CD4-positive, alpha-beta T cell treated with Interleukin-12 subunit alpha and Interleukin-12 subunit beta, for 1 hour (primary cell): ENCODE results near the gene OR2V2.
"Not testable (repeated sequence)": the region's sequence is repeated elsewhere in the genome, so short reads cannot be mapped to it uniquely, and the experiment has no call there.

Experiments
- DNase-seq: peaks from one replicate; pipeline ENCODE4 v3.0.0-alpha.2; 2020

The OR2V2 gene, protein sequence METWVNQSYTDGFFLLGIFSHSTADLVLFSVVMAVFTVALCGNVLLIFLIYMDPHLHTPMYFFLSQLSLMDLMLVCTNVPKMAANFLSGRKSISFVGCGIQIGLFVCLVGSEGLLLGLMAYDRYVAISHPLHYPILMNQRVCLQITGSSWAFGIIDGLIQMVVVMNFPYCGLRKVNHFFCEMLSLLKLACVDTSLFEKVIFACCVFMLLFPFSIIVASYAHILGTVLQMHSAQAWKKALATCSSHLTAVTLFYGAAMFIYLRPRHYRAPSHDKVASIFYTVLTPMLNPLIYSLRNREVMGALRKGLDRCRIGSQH

DNA sequence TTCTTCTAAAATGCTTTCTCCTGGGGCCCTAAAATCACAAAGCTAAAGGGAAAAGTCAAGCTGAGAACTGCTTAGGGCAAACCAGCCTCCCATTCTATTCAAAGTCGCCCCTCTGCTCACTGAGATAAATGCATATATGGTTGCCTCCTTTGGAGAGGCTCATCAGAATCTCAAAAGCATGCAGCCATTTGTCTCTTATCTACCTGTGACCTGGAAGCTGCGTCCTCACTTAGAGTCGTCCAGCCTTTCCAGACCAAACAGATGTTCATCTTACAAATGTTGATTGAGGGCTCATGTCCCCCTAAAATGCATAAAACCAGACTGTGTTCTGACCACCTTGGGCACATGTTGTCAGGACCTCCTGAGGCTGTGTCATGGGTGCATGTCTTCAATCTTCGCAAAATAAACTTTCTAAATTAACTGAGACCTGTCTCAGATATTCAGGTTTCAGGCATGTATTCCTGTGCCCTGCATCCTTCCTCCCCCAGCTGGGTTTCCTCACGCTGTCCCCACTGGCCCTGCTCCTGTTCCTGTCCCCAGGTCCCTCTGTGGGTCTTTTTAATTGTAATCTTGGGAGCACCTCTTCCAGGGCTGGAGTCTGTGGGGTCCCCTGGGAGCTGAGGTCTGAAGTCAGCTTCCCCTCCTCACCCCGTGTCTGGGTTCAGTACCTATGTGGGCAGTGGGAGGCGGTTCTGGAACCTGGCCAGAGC lies at the start of gene OR2V2:
Gene OR2V2, plus strand, starts transcription at position 660 of the 710 bp plus-strand sequence. CDS start 7,357 bp downstream, outside the sequence.
- not testable (repeated sequence) for DNase-seq

DNA sequence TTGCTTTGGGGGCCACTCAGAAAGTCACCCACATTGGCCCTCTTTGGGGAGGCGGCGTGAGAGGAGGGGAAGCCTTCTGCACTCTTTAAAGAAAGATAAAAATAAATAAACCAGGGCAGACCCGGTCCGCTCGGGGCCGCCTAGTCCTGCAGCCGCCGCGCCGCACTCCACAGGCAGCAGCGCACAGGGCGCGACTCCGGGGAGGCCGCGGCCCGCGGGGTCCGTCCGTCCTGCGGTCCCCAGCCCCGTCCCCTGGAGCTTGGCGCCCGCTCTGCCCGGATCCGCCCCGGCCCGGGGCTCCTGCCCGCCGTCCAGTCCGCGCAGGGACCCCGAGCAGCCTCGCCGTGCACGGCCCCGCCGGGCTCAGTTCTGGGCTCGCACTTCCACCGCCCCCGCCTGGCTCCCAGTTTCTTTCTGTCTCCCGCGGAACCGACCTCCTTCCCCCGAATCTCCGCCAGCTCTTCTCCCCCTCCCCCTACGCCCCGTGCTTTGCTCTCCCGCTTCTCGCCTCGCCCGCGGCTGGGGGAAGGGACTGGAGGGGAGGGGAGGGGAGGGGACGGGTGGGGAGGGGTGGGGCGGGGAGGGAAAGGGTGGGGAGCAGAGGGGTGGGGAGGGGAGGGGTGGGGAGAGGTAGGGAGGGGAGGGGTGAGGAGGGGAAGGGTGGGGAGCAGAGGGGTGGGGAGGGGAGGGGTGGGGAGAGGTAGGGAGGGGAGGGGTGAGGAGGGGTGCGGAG lies 49.5 kb upstream of the OR2V2 start:
- not testable (repeated sequence) for DNase-seq

DNA sequence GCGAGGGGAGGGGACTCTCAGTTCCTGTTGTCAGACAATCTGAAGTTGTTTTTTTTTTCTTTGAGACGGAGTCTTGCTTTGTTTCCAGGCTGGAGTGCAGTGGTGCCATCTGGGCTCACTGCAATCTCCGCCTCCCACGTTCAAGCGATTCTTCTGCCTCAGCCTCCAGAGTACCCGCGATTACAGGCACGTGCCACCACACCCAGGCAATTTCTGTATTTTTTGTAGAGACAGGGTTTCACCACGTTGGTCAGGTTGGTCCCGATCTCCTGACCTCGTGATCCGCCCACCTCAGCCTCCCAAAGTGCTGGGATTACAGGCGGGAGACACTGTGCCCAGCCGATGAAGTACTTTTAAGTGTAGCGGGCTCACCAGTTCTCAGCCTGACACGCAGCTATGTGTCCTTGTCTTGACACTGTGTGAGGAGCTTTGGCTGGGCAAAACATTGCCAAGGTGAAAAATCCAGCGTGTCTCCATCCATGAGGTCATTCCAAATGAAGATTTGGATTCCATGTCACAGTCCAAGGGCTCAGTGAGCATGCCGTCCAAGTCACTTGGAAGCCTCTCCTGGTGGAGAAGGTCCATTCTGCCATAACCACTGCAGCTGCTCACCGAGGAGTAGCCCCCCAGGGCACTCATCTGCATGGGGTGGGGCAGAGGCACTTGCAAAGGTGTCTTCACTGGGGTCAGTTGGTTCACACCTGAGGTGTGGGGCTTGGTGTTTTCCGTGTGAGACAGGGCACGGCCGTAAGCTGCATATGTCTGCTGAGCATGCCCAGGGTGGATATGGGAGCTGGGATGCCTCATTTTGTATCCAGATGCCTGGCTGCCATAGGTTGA lies 48.4 kb upstream of the OR2V2 start:
- DNase-seq = no peak

DNA sequence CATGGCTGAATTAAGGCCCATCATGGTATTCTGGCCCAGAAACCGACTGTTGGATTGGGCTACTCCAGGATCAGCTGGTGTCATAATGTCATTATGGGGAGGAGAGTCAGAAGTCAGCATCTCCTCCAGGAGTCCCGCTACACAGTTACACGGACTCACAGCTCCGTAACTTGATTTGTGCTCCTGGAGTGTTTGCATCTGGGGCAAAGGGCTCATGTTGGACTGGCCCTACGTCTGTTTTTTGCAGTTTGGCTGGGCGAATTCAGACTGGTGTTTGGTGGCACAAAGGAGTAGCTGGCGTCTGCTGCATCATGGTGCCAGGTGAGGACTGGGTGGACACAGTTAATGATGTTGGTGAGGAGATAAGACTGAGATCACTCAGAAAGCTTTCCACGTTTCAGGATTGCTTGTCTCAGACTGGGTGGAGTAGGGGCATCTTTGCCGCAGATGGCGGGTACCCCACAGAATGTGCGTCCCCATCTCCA lies 47.7 kb upstream of the OR2V2 start:
- no peak for DNase-seq

DNA sequence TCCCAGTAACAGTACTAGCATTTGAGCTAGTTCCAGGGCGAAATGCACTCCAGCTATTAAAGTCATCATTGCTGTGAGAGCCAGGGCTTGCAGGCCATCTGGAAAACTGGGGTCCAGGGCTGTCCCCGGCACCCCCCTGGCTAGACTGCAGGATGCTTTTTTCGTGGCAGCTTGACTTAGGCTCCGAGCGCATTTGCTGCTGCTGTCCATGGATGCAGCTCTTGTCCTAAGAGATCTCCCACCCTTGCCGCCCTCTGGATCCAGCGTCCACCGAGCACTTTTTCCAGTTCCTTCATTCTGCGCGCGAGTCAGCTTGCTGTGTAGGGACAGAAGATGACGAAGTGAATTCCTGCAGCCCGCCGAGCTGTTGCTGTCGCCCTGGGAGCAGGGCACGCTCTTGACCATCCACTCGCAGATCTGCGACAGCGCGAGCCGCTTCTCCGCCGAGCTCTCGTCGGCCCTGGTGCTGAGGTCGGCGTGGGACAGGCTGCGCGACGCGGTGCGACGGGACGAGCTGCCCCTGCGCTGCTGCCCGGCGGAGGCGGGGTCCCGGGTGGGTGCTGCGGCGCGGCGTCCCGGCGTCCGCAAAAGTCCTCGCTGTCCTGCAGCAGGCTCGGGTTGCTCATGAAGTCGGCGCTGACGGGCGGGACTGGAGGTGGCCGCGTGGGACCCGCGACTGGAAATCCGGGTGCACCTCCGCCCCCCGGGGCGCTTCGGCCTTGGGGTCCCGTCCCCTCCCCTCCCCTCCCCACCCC lies 47.1 kb upstream of the OR2V2 start:
- no peak for DNase-seq

DNA sequence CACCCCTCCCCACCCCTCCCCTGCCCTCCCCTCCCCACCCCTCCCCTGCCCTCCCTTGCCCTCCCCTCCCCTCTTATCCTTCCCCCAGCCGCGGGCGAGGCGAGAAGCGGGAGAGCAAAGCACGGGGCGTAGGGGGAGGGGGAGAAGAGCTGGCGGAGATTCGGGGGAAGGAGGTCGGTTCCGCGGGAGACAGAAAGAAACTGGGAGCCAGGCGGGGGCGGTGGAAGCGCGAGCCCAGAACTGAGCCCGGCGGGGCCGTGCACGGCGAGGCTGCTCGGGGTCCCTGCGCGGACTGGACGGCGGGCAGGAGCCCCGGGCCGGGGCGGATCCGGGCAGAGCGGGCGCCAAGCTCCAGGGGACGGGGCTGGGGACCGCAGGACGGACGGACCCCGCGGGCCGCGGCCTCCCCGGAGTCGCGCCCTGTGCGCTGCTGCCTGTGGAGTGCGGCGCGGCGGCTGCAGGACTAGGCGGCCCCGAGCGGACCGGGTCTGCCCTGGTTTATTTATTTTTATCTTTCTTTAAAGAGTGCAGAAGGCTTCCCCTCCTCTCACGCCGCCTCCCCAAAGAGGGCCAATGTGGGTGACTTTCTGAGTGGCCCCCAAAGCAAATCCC lies 46.2 kb upstream of the OR2V2 start:
- not testable (repeated sequence) for DNase-seq

DNA sequence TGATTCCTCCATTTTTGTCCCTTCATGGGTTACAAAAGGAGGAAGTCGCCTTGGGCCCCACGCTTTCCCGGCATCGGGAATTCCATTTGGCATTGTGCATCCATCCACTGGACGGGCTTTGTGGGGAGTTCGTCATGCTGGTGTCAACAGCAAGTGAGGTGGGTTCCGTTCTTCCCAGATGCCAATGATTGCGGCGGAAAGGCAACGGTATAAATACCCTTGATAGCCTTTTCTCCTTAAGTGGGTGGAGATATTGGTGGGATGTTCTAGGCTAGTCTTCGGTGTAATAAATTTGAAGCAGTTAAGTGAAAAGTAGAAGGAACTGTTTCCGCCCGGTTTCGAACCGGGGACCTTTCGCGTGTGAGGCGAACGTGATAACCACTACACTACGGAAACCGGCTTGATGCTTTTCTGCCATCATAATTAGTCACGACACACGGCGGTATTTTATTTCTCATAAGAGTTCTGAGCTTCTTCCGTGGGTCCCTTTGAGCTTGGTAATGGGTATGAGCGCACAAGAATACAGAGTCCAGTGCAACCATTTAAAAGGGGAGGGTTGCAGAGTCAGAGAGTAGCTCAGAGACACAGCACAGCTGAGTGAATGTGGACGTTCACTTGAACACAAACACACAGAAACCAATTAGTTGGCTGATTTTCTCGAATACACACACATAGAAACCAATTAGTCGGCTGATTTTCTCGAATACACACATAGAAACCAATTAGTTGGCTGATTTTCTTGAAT lies 45.3 kb upstream of the OR2V2 start:
- DNase-seq = not testable (repeated sequence)

DNA sequence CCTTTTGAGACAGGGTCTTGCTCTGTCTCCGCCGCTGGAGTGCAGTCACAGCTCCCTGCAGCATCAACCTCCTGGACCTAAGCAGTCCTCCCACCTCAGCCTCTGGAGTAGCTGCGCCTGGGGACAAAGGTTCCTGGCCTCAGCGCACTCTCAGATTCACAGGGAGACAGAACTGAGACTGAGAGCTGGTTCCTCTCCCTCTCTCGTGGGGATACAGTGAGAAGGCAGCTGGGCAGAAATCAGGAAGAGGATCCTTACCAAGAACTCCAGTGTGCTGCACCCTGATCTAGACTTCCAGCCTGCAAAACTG lies 43.2 kb upstream of the OR2V2 start:
- DNase-seq = not testable (repeated sequence)

DNA sequence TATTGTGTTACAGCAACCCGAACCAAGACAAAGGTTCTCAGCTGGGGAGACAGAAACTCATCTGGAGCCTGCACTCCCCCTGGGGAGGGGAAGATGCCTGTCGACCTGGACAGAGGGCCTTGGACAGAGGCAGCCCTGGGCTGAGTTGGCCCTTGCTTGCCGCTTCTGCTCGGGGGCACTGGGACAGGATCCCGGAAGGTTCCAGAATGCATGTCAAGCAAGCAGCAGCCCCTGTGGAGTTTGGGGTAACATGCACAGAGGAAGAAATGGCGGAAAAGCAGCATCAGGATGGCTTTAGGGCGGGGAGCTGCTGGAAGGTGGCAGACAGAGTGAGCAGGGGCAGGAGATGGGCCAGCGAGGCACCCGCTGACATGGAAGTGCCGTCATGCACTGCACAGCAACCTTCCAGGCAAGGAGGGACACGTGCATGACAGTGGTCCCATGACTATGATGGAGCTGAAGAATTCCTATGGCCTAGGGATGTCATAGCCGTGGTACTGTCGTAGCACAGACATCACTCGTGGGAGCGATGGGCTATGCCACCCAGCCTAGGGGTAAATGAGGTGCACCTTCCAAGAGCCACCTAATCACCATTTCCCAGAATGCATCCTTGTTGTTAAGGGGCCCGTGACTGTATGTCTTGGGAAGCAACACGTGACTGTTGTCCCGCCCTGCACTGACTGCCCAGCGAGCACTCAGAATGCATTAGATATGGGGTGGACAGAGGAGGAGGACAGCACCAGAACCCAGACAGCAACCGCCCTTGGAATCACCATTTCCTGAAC lies 42.6 kb upstream of the OR2V2 start:
- not testable (repeated sequence) for DNase-seq

DNA sequence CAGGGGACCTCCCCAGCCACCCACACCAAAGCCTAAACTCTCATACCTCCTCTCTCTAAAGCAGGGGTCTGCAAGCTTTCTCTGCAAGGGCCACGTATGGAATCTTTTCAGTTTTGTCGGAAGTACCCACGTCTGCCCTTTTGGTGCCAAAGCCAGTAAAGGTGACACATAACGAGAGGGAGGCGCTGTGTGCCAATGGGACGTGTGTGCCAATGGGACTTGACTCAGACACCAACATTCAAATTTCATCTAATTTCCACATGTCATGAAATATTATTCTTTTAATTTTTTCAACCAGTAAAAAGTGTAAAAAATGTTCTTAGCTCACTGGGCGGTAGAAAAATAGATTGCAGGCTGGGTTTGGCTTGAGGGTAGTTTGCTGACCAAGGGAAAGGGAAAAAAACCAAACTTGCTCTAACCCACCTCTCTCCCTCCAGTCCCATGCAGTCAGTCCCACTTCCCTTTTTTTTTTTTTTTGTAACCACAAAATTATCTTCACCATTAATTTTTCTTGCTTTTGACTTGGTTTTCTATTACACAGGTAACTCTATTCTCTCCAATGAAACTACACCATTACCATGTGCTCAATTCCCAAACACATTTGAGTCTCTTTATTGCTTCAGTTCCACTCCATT lies 41.9 kb upstream of the OR2V2 start:
- DNase-seq = no peak

DNA sequence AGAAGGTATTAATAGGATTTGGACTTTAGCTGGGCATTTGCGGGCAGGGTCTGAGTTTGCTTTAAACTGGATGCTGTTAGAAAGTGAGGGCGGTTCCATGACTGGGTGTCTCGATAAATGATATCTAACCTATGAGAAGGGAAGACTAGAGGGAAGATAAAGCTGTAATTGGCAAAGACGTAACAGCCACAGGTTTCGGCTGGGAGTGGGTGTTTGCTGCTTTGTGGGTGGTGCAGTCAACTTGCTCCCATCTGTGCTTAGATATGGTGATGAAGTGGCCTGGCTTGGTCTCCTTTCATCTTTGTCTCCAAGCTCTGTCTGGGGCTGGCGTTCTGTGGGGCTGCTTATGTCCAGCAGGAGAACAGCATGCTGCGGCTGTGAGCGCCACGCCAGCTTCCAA lies 39.7 kb upstream of the OR2V2 start:
- DNase-seq = no peak

DNA sequence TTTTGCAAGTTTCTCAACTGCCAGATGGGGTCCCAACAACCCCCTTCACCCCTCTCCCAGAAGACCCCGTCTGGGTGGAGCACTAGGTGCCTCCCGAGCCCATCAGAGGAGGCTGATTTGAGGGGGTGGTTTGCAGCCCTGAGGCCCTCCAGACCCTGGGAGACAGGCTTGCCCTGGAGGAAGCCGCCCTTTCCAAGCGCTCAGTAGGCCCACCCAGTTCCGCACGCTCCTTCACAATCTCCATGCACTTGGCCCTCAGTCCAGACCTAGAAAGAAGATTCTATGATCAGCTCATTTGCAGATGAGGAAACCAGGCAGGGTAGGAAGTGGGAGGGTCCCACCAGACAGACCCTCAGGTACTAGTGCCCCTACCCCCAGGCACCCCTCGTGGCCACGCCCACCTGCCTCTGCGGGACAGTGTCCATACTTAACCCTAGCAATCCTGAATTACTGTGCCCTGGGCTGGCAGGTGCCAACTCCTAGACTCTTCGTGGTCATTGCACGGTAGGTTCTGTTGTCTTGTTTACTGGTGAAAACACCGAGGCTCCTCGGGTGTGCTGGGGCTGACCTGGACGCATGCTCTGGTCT lies 38.7 kb upstream of the OR2V2 start:
- DNase-seq = no peak

DNA sequence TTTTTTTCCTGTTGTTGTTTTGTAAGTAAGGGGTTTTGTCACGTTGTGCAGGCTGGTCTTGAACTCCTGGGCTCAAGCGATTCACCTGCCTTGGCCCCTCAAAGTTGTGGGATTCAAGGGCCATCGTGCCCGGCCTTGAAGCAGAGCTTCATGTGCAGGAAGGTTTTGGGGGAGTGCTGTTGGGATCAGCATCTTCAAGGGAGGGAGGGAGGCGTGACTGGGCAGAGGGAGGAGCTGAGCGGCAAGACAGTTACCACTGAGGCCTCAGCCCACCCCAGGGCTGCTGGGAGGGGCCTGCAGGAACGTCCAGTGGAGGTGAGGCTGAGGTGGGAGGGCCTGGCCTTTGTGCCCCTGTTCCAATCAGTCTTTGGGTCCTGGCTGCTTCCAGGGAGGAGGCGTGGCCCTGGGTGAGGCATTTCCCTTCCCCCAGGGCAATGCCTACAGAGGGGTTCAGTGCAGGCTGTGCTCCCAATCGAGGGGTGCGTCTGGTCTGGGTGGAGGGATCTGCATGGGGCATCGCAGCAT lies 37.8 kb upstream of the OR2V2 start:
- DNase-seq = no peak

DNA sequence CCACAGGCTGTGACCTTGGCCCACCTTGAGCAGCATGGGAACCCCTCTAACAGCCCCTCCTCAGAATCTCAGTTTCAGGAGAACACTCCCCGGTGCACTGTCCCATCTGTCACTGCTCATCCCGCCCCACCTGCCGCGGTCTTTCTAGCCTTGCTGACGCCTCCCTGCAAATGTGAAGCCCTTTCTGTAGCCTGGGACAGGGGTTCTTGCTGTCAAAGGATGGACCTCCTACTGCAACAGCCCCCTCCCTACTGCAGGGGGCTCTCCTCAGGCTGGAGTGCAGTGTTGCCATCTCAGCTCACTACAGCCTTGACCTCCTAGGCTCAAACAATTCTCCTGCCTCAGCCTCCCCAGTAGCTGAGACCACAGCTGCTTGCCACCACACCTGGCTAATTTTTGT lies 36.4 kb upstream of the OR2V2 start:
- no peak for DNase-seq

DNA sequence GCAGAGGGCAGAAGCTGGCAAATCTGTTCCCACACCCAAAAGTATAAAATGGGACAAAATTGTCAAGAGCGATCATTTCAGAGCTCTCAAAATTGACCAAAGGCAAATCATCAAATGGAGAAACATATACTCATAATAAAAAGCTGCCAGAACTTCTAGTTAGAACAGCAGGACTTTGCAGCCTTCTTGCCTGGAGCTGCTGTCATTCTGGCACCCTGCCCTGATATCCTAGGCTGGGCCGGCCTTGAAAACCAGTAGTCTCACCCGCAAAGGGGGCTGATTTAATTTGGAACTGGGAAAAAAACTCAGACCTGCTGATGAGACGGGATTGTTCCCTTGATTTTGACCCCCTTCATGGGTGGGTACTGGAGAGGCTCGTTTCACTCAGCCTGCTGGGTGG lies 34.9 kb upstream of the OR2V2 start:
- no peak for DNase-seq

DNA sequence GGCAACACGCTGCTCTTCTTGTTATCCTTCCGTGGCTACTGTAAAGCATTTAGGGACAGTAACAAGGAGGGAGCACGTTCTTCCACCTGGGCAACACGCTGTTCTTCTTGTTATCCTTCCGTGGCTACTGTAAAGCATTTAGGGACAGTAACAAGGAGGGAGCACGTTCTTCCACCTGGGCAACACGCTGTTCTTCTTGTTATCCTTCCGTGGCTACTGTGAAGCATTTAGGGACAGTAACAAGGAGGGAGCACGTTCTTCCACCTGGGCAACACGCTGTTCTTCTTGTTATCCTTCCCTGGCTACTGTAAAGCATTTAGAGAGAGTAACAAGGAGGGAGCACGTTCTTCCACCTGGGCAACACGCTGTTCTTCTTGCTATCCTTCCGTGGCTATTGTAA lies 33.8 kb upstream of the OR2V2 start:
- DNase-seq = not testable (repeated sequence)

DNA sequence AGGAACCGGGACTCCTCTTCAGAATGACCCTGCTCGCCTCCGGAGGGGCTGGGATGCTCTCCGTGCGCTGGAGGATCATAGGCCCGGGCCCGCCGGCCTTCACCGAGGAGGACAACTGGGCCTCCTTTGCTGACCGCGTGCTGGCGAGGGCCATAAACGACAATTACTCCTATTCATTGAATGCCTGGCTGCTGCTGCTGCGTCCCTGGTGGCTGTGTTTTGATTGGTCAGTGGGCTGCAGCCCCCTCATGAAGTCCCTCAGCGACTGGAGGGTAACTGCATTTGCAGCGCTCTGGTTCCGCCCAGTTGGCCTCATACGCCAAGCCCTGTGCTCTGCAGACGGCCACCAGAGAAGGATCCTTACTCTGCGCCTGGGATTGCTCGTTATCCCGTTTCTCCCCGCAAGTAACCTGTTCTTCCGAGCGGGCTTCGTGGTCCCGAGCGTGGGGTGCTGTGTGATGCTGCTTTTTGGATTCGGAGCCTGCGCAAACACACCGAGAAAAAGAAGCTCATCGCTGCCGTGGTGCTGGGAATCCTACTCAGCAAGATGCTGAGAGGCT lies 33.0 kb upstream of the OR2V2 start:
- DNase-seq = no peak
